Stimulated activated CD8-positive, alpha-beta memory T cell treated with anti-CD3 and anti-CD28 coated beads, Interleukin-12 subunit alpha, Interleukin-12 subunit beta, amount 100 ng/mL, for 4 hours (primary cell): ENCODE measurements around the gene PIAS4.
"Not testable (repeated sequence)": the region's sequence is repeated elsewhere in the genome, so short reads cannot be mapped to it uniquely, and the experiment has no call there.

Experiments
- DNase-seq: peaks from one replicate; pipeline ENCODE4 v3.0.0-alpha.2; 2020; ENCODE audit warnings: low read depth

The PIAS4 gene

DNA sequence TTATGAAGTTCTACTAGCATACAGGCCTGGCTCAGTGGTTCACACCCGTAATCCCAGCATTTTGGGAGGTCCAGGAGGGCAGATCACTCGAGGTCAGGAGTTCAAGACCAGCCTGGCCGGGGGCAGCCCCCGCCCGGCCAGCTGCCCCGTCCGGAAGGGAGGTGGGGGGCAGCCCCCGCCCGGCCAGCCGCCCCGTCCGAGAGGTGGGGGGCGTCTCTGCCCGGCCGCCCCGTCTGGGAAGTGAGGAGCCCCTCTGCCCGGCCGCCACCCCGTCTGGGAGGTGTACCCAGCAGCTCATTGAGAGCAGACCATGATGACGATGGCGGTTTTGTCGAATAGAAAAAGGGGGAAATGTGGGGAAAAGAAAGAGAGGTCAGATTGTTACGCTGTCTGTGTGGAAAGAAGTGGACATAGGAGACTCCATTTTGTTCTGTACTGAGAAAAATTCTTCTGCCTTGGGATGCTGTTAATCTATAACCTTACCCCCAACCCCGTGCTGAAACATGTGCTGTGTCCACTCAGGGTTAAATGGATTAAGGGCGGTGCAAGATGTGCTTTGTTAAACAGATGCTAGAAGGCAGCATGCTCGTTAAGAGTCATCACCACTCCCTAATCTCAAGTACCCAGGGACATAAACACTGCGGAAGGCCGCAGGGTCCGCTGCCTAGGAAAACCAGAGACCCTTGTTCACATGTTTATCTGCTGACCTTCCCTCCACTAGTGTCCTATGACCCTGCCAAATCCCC lies 8.7 kb upstream of the PIAS4 start:
- not testable (repeated sequence) for DNase-seq

DNA sequence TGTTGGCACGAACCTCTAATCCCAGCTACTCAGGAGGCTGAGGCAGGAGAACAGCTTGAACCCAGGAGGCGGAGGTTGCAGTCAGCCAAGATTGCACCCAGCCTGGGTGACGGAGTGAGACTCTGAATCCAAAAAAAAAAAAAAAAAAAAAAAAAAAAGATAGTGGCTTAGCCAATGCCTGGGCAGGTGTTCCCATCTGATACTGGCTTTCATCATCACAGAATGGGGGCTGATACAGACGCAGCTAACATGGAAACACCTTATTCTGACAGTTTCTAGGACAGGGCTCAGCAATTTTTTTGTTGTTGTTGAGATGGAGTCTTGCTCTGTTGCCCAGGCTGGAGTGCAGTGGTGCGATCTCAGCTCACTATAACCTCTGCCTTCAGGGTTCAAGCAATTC lies 6.7 kb upstream of the PIAS4 start:
- not testable (repeated sequence) for DNase-seq

DNA sequence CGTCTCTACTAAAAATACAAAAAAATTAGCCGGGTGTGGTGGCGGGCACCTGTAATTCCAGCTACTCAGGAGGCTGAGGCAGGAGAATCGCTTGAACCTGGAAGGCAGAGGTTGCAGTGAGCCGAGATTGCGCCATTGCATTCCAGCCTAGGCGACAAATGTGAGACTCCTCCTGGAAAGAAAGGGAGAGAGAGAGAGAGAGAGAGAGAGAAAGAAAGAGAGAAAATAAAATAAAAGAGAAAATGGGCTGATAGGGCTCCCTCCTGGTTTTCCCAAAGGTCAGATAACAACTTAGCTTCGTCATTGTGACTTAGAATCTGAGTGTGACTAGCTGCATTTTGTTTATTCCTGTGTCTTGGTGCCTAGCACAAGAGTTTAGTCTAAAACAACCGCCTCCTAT lies 2.1 kb upstream of the PIAS4 start:
- DNase-seq, result not testable (repeated sequence)

DNA sequence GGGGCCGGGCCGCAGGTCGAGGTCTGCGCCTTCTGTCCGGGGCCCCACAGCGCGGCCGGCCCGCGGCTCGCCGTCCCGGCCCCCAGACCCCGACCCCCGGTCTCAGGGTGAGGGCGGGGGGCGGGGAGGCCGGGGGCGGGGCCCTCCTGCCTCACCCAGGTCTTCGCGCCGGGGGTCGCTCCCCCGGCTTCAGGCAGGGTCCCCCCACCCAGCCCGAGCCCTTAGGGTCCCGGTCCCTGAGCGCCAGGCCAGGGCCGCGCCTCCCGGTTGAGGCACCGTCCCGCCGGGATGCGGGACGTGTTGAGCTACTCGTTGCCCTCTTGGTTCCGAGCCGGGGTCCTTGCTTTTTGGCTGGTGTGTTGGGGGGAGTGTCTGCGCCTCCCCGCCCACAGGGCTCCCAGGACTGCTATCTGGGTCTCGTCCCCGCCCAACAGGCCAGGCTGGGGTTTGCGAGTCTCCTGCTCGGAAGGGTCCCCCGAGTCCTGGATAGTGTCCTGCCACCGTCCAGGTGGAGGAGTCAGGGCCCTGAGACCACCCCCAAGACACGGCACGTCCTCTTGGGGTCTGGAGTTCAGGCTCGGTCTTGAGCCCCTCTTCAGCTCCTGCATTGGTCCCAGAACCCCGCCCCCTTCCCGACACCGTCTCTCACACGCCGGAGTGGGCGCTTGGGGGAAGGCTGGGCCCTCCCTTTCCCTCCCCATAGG lies 452 bp downstream of the PIAS4 start:
- DNase-seq, result no peak

DNA sequence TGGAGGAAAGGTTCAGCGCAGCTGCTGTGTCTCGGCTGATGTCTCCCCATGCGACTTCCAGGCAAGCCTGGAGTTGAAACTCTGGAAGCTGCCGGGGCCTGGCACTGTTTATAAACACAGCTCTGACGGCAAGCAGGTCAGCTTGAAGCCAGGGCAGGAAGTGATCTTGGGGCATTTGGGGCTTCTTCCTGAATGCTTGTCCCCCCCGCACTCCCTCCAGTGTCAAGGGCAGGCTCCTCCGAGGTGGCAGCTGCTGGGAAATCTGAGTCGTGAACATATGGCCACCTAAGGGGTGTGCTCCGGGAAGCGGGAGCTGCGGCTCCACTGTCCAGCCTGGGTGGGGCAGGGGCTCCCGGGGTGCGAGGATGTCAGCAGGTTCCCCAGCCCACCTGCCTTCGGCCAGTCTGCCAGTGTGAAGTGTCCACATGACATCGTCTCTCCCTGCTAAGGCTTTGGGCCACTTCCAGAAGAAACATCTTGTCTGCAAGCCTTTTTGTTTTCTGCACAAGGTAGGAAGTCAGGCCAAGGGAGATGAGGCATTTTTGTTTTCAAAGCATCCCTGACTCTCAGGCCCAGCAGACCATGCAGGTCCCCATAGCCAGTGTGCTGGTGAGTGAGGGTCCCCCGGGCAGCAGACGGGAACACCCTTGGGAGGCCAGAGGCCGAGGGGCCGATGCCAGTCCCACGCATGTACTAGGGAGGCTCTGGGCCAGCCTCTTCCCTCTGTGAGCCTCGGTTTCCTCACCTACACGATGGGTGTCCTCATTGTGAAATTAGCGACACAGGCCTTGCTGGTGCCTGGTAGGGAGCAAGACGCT lies 2.7 kb downstream of the PIAS4 start:
- no peak for DNase-seq

DNA sequence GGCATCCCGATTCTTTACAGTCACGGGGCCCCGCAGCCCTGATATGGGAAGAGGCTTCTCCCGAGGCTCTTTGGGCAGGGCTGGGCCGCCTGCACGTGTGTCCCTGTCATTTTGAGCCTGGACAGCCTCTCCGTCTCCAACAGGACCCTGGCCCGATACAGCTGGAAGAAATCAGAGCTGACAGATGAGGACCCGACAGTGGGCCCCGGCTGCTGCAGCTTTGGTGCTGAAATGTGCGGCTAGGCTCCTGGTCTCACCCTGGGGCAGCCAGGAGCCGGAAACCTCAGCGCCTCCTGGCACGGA lies 3.2 kb downstream of the PIAS4 start:
- no peak for DNase-seq

DNA sequence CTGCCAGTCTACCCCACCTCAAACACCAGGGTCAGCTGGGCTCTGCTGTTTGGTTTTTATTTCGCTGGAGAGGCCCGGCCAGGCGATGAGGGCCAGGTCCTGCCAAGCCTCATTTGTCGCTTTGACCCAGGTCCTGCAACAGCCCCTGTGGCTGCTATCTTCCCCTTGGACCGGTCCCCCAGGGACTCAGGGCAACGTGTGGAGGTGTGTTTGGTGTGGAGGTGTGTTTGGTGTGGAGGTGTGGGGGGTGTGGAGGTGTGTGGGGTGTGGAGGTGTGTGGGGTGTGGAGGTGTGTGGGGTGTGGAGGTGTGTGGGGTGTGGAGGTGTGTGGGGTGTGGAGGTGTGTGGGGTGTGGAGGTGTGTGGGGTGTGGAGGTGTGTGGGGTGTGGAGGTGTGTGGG lies 3.9 kb downstream of the PIAS4 start:
- DNase-seq, result not testable (repeated sequence)

DNA sequence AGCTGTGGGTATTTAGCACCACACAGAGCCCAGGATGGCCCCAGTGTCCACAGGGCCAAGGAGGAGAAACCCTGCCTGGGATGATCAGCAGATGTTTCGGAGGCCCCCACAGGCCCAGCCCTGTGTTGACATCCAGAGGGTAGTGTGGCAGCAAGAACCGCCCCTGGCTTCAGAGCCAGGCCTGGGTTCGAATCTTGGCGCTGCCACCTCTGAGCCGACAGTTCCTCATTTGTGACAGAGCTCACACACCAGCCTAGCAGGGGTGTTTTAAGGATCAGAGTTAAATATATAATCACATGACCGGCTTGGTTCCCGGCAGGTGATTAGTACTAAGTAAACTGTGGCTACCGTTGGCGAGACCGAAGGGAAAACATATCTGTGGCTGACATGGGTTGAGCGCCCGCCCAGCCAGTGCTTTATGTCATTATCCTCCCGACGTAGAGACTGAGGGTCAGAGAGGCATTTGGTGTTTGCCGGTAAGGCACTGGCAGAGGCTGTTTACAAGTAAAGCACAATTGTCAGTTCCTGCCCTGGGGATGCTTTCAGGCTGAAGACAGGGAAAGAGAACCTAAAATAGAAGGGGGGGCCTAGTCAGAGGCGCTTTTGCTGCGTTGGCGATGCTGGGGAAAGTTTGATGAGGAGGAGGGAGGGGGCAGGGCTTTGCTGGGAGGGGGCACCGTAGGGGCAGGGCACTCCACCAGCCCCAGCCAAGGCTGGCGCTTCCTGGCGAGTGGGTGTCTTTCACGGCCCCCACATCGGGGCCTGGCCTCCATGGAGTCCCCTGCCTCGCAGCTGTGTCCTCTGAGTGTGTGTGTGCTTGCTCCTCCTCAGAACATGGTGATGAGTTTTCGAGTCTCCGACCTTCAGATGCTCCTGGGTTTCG lies 4.8 kb downstream of the PIAS4 start:
- no peak for DNase-seq

DNA sequence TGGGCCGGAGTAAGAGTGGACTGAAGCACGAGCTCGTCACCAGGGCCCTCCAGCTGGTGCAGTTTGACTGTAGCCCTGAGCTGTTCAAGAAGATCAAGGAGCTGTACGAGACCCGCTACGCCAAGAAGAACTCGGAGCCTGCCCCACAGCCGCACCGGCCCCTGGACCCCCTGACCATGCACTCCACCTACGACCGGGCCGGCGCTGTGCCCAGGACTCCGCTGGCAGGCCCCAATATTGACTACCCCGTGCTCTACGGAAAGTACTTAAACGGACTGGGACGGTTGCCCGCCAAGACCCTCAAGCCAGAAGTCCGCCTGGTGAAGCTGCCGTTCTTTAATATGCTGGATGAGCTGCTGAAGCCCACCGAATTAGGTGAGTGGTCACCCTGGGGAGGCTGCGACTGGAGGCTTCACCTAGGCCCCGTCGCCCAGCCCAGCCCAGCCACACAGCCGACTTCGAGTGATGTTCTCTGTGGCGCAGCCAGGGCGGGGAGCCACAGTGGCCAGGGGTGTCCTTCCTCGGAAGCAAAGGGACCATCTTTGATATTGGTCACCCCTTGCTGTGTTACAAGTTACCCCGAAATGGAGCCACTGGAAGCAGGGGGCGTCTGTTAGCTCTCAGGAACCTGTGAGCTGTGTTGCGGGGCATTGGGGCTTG lies 5.6 kb downstream of the PIAS4 start:
- no peak for DNase-seq

DNA sequence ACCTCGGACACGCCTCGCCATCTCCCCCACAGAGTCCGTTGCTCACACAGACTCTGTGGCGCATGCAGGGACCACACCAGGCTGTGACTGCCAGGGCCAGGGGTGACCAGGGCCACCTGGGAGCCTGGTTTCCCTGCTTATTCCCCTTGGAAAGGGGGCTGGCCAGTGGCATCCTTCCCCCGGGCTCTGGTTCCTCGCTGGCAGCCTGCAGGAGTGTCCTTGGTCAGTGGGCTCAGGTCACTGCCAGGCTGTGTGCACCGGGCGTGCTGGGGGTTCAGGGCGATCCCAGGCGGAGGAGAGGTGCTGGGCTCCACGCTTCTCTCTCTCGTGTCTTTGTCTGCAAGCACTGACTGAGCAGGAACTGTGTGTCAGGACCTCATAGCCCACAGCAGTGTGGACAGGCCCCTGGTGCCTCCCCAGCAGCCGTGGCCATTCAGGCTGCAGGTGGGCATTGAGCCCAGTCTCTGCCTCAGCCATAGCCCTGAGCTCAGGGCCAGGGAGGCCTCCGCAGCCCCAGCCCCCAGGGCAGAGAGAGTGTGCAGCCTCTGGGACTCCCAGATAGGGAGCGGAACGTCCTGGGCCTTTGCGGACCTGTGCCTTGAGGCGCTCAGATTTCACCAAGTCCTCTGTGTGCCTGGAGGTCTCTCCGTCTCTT lies 6.5 kb downstream of the PIAS4 start:
- no peak for DNase-seq

DNA sequence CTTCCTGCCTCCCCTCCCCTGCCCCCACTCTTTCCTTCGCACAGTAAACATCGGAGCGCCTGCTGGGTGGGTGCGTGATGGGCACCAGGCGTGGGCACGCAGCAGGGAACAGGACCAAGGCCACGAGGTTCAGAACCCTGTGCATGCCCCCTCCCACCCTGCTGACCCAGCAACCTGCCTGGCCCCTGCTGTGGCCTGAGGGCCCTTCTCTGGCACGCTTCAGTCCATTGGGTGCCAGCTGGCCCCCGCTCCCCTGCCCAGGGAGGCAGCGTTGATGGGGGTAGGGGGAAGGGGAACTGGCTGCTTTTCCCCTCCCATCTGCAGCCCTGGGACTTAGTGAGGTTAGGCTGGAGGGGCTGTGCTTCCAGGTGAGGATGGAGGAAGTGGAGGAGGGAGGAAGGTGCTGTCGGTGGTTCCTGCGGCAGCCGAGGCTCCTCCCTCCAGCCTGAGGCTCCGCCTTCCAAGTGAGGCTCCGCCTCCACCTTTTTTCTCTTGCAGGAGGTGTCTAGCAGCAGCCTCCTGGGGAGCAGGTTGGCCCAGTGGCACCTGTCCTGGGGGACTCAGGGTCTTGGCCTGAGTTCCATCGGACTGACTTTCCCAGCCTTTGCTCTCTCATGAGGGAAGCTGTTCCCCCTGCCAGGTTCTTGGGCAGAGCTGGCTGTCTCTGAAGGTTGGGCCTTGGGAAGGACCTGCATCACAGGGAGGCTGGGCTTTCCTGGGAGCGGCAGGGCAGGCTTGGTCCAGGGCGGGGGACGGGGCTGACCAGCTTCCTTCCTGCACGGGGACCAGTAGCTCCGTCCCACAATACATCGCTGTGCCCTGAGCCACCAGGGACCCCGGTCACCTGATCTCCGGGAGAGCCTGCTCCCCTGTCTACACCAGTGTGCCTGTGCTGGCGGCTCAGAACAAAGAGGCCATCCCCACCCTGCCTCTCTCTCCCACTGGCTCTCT lies 7.3 kb downstream of the PIAS4 start:
- DNase-seq, result no peak

DNA sequence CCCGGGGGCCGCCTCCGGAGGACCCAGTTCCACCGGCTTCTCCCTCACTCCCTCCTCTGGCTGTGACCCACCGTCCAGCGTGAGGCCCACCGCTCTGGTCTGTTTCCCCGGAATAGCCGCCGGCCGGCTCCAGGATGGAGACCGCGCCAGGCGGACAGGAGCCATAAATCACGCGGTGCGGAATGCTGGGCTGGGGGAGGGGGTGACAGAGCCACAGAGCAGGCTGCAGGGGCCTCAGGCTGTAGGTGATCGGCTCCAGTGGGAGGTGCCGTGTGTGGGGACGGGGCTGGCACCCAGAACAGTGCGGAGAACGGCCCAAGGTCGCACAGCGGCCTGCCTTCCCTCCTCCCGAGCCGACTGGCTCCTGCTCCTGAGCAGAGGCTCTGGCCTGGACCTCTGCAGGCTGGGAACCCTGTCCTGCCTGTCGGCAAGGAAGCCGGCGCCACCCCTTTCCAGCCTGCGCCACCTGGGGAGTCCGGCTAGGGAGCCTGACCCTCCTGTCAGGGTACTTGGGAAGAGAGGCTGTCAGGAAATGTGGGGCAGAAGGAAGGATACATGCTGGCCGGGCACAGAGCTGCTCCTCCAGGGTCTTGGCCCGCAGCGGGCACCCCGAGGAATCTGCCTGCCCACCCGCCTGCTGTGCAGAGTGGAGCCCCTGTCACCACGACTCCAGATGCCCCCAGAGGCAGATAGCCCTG lies 8.3 kb downstream of the PIAS4 start:
- no peak for DNase-seq

DNA sequence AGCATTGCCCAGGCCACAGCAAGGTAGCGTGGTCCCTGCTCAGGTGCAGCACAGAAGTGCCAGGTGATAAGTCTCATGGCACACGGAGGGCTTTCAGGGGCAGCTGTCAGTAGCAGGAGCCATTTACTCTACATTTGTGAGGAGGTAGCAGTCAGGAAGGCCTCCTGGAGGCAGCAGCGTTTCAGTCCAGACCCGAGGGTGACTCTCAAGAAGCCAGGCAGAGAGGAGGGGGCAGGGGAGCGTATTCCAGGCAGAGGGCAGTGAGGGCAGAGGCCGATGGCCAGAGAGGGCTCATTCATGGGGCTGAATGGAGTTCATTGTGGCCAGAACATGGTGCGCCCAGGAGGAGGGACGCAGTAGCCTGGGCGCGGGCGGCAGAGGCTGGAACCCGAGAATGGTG lies 8.9 kb downstream of the PIAS4 start:
- no peak for DNase-seq

DNA sequence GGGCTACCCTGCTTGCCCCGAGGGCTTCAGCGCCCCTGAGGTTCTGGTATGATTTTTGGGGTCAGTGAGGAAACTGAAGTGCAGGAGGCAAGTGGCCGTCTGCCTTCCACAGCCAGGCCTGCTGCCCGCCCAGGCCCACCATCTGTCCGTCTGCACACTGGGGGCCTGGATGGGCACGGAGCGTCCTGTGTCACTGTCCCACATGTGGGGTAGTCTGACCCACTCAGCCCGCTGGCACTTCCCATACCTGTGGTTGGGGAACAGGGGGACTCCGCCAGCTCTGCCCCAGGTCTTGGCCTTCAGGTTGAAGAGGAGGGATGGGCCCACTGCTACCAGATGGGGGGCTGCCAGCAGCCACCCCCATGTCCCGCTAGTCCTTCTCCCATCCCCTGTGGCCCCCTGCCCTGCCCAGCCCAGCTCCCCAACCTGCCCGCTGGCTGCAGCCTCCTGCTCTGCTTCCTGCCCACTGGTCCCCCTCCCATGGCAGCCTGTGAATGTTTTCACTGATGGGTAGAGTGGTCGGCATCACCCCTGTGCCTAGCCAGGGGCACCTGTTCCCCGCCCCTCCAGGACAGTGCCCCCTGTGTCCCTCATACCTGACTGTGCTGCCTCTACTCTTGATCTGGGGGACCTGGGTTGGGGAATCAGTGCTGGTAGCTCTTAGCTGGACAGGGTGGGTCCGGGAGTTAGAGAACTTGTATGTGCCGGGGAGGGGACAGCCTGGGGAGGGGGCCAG lies 9.5 kb downstream of the PIAS4 start:
- DNase-seq, result no peak

DNA sequence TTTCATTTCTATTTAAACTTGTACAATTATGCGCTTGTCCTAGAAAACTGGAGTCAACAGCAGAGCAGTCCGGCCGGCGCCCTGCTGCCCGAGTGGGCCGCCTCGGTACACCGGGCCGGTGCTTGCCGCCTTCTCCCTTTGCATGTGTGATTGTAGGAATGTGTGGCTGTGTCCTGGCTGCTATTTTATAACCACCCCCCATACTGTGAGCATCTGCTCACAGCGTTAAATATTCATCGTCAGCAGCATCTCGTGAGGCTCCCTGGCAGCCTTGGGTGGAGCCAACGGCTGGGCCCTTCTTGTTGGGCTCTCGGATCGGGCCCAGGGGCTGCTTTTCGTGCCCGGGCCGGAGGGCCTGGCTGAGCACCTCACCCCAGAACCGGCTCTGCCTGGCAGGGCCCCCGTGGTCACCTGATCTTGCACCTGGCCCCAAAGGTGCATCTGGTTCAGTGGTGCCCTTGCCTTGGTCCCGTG lies 10.6 kb downstream of the PIAS4 start:
- no peak for DNase-seq

DNA sequence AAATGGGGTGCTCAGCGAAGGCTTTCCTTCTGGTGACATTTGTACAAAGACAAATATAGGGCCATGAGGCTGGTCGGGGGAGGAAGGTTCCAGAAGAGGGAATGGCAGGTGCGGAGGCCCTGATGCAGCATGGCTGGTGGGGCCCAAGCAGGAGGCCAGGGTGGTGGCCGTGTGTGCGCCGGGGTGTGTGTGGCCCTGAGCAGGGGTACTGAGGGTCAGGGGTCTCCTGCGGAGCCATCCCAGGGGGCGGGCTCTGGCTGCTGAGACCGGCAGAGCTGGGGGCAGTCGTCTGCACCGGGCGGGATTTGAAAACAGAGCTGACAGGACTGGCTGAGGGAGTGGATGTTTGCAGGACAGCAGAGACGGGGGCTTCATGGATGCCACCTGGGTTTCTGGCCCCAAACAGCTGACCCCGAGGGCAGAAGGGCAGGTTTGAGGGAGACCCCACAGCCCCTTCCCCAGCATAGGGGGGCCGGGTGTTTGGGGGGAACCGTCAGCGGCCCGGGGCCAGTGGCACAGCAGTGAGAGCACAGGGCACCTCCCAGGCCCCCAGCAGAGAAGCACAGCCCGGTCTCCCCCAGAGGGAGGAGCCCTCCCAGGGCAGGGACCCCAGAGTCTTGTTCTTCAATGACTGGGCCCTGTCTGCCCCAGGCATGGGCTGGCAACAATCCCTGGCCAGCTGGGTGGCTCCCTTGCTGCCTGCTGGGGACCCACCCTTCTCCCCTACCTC lies 11.4 kb downstream of the PIAS4 start:
- DNase-seq, result no peak

DNA sequence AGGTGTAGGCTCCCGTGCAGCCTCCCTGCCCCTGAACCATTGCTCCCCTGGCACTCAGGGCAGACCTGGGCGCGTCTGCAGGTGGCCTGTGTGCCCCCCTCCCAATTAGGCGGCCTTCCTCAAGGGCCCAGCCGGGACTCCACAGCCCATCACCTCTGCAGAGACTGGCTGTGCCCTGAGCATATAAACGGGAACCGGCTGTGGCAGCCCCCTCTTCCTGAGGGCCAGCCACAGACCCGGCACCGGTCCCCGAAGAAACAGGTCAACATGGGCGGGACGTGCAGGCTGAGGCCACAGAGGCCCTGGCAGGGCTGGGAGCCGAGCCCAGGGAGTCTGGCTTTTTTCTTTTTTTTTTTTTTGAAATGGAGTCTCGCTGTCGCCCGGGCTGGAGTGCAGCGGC lies 12.0 kb downstream of the PIAS4 start:
- no peak for DNase-seq
